GM23338 (cell line): ENCODE data around the gene GARIN1A. TPM values are rescaled to one million over a fixed set of nuclear protein-coding genes. Genes with fewer than 3 reads are reported as not detected.

Experiments
- ATAC-seq: fragments of 200-7000 bp; cut with Tn5 transposase; 3 replicates; pipeline ENCODE4 v1.9.1; 2020
- DNase-seq: peaks from one replicate; pipeline ENCODE4 v3.0.0-alpha.2; 2015; ENCODE audit warnings: low spot score
- H2AFZ ChIP-seq: fragments of 200-600 bp; sonication (generic); 2 replicates; pipeline ENCODE4 v1.8.0; 2016; ENCODE audit warnings: antibody characterized with exemption, mild to moderate bottlenecking, moderate library complexity
- H3F3A ChIP-seq: fragments of 200-600 bp; sonication (generic); replicated peaks from 2 replicates; pipeline ENCODE4 v1.8.0; 2017; ENCODE audit warnings: antibody characterized with exemption, mixed run types, low read depth
- H3K27ac ChIP-seq: fragments of 200-600 bp; sonication (generic); 2 replicates; pipeline ENCODE4 v1.6.1; 2016; ENCODE audit warnings: low read depth
- H3K27me3 ChIP-seq: fragments of 200-600 bp; sonication (generic); 2 replicates; pipeline ENCODE4 v1.8.0; 2016; ENCODE audit warnings: mild to moderate bottlenecking, mixed run types, moderate library complexity; ENCODE audit not compliant: insufficient read depth
- H3K36me3 ChIP-seq: fragments of 200-600 bp; sonication (generic); 2 replicates; pipeline ENCODE4 v1.8.0; 2016; ENCODE audit warnings: mild to moderate bottlenecking; ENCODE audit not compliant: insufficient read depth
- H3K4me1 ChIP-seq: fragments of 200-600 bp; sonication (generic); 2 replicates; pipeline ENCODE4 v1.8.0; 2016; ENCODE audit warnings: mild to moderate bottlenecking, moderate library complexity; ENCODE audit not compliant: insufficient read depth
- H3K4me2 ChIP-seq: fragments of 200-600 bp; sonication (generic); 2 replicates; pipeline ENCODE4 v1.7.1; 2017; ENCODE audit warnings: mixed run types
- H3K4me3 ChIP-seq: fragments of 200-600 bp; sonication (generic); 2 replicates; pipeline ENCODE4 v1.6.1; 2016; ENCODE audit warnings: mixed run types
- H3K79me2 ChIP-seq: fragments of 200-600 bp; sonication (generic); replicated peaks from 2 replicates; pipeline ENCODE4 v1.8.0; 2017; ENCODE audit warnings: mild to moderate bottlenecking; ENCODE audit not compliant: insufficient read depth
- H3K9me2 ChIP-seq: fragments of 200-600 bp; sonication (generic); 2 replicates; pipeline ENCODE4 v1.8.0; 2017; ENCODE audit not compliant: insufficient read depth
- H4K20me1 ChIP-seq: fragments of 200-600 bp; sonication (generic); replicated peaks from 2 replicates; pipeline ENCODE4 v1.8.0; 2017; ENCODE audit warnings: mild to moderate bottlenecking; ENCODE audit not compliant: insufficient read depth
- H3K27ac Mint-ChIP-seq: 2 replicates; pipeline ENCODE4 v1.8.0; 2020; ENCODE audit warnings: inconsistent platforms, mild to moderate bottlenecking, moderate library complexity, mixed read lengths
- H3K27me3 Mint-ChIP-seq: 3 replicates; pipeline ENCODE4 v1.8.0; 2022; ENCODE audit warnings: low read depth, mild to moderate bottlenecking, moderate library complexity, mixed read lengths, inconsistent platforms; ENCODE audit not compliant: insufficient read depth, poor library complexity
- H3K36me3 Mint-ChIP-seq: 3 replicates; pipeline ENCODE4 v1.8.0; 2021; ENCODE audit warnings: low read depth, mild to moderate bottlenecking, inconsistent platforms, moderate library complexity, mixed read lengths
- H3K4me1 Mint-ChIP-seq: 3 replicates; pipeline ENCODE4 v1.8.0; 2020; ENCODE audit warnings: mild to moderate bottlenecking, inconsistent platforms, mixed read lengths
- H3K4me3 Mint-ChIP-seq: 3 replicates; pipeline ENCODE4 v1.8.0; 2021; ENCODE audit warnings: moderate library complexity, mild to moderate bottlenecking, inconsistent platforms, mixed read lengths
- H3K9me3 Mint-ChIP-seq: 3 replicates; pipeline ENCODE4 v1.8.0; 2020; ENCODE audit warnings: moderate library complexity, mild to moderate bottlenecking, inconsistent platforms, mixed read lengths
- CREB1 ChIP-seq: fragments of 250-450 bp; sonication (Bioruptor Pico); IDR thresholded peaks from 2 replicates; pipeline ENCODE4 v1.5.0; 2020; ENCODE audit warnings: low read depth, mild to moderate bottlenecking, moderate library complexity
- EZH2phosphoT487 ChIP-seq: fragments of 200-600 bp; sonication (generic); IDR thresholded peaks from one replicate; pipeline ENCODE4 v1.8.1; 2018; ENCODE audit warnings: antibody characterized with exemption; ENCODE audit not compliant: unreplicated experiment
- NANOG ChIP-seq: IDR thresholded peaks from 2 replicates; pipeline ENCODE4 v1.6.1; 2016; ENCODE audit warnings: antibody characterized with exemption, borderline replicate concordance
- POLR2AphosphoS5 ChIP-seq: IDR thresholded peaks from 2 replicates; pipeline ENCODE4 v1.6.1; 2016; ENCODE audit warnings: antibody characterized with exemption, low read depth
- STAT1 ChIP-seq: IDR thresholded peaks from one replicate; pipeline ENCODE4 v1.6.1; 2016; ENCODE audit warnings: antibody characterized with exemption; ENCODE audit not compliant: unreplicated experiment
- ZNF331 ChIP-seq: fragments of 250-450 bp; sonication (Bioruptor Pico); IDR thresholded peaks from 2 replicates; pipeline ENCODE4 v1.5.0; 2020; ENCODE audit warnings: low read depth, mild to moderate bottlenecking, moderate library complexity
- polyA plus RNA-seq: library from polyadenylated mRNA; unstranded; fragments of >200 nt; fragmentation: Nextera tagmentation; extraction: Ambion mirVana; gene quantifications from 2 replicates; pipeline ENCODE4 v1.2.1, GENCODE V29; 2016
- total RNA-seq: library from RNA; depleted of rRNA; stranded (reverse); fragments of >200 nt; shearing (Covaris generic); gene quantifications from 2 replicates; pipeline ENCODE4 v1.2.3, GENCODE V29; 2014
- TF ChIP-seq, protein P1 (sequence below): fragments of 250-450 bp; sonication (Bioruptor Pico); IDR thresholded peaks from 2 replicates; pipeline ENCODE4 v1.5.0; 2020; ENCODE audit warnings: mild to moderate bottlenecking, moderate library complexity
- TF ChIP-seq, protein P2 (sequence below), 2 experiments: fragments of 200-600 bp in 1 of 2; sonication (generic) in 1 of 2; conservative IDR thresholded peaks; 2 replicates each; pipeline versions ENCODE4 v1.5.1 to v1.6.1; 2016 to 2017; ENCODE audit warnings: antibody characterized with exemption in 2 of 2, low read depth in 2 of 2, mild to moderate bottlenecking in 2 of 2, moderate library complexity in 1 of 2

The GARIN1A gene
- total and polyA plus RNA-seq, 2 experiments from 2014 or later, result 0.10 TPM; not detected in 1

DNA sequence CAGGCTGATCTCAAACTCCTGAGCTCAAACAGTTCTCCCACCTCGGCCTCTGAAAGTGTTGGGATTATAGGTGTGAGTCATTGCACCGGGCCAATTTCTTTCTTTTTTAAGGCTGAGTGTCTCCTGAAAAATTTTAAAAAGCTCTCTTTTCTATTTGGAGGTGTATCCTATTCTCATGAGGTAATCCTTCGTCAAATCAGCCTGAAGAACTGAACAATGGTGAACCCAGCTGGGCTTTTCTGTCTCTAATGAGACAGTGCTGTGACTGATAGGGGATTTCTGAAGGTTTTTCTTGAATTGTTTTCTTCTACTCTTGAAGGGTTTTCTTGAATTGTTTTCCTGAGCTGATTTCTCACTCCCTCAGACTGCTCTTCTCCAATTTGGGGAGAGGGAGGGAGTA, 36.1 kb downstream of the GARIN1A start (continued):
- TF ChIP-seq, protein P1, sequence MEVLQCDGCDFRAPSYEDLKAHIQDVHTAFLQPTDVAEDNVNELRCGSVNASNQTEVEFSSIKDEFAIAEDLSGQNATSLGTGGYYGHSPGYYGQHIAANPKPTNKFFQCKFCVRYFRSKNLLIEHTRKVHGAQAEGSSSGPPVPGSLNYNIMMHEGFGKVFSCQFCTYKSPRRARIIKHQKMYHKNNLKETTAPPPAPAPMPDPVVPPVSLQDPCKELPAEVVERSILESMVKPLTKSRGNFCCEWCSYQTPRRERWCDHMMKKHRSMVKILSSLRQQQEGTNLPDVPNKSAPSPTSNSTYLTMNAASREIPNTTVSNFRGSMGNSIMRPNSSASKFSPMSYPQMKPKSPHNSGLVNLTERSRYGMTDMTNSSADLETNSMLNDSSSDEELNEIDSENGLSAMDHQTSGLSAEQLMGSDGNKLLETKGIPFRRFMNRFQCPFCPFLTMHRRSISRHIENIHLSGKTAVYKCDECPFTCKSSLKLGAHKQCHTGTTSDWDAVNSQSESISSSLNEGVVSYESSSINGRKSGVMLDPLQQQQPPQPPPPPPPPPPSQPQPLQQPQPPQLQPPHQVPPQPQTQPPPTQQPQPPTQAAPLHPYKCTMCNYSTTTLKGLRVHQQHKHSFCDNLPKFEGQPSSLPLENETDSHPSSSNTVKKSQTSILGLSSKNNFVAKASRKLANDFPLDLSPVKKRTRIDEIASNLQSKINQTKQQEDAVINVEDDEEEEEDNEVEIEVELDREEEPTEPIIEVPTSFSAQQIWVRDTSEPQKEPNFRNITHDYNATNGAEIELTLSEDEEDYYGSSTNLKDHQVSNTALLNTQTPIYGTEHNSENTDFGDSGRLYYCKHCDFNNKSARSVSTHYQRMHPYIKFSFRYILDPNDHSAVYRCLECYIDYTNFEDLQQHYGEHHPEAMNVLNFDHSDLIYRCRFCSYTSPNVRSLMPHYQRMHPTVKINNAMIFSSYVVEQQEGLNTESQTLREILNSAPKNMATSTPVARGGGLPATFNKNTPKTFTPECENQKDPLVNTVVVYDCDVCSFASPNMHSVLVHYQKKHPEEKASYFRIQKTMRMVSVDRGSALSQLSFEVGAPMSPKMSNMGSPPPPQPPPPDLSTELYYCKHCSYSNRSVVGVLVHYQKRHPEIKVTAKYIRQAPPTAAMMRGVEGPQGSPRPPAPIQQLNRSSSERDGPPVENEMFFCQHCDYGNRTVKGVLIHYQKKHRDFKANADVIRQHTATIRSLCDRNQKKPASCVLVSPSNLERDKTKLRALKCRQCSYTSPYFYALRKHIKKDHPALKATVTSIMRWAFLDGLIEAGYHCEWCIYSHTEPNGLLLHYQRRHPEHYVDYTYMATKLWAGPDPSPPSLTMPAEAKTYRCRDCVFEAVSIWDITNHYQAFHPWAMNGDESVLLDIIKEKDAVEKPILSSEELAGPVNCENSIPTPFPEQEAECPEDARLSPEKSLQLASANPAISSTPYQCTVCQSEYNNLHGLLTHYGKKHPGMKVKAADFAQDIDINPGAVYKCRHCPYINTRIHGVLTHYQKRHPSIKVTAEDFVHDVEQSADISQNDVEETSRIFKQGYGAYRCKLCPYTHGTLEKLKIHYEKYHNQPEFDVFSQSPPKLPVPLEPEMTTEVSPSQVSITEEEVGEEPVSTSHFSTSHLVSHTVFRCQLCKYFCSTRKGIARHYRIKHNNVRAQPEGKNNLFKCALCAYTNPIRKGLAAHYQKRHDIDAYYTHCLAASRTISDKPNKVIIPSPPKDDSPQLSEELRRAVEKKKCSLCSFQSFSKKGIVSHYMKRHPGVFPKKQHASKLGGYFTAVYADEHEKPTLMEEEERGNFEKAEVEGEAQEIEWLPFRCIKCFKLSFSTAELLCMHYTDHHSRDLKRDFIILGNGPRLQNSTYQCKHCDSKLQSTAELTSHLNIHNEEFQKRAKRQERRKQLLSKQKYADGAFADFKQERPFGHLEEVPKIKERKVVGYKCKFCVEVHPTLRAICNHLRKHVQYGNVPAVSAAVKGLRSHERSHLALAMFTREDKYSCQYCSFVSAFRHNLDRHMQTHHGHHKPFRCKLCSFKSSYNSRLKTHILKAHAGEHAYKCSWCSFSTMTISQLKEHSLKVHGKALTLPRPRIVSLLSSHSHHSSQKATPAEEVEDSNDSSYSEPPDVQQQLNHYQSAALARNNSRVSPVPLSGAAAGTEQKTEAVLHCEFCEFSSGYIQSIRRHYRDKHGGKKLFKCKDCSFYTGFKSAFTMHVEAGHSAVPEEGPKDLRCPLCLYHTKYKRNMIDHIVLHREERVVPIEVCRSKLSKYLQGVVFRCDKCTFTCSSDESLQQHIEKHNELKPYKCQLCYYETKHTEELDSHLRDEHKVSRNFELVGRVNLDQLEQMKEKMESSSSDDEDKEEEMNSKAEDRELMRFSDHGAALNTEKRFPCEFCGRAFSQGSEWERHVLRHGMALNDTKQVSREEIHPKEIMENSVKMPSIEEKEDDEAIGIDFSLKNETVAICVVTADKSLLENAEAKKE (CRISPR knock-in tag), result no peak
- TF ChIP-seq STAT1, result no peak
- TF ChIP-seq NANOG, result no peak

DNA sequence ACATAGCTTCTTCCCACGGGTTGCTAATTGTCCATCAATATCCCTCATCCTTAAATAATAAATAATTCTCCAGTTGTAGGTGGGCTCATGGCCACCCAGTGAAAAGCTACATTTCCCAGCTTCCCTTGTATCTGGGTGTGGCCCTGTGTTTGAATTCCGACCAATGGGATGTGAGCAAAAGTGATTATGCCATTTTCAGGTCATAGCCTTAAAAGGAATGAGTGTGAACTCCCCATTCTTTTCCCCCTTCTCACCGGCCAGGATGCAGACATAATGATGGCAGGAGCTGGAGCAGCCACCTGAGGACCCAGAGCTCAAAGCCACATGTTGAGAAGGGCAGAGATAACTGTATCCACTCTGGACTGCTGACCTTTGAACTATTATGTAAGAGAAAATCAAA, 36.7 kb downstream of the GARIN1A start:
- Histone ChIP-seq H3K36me3 (no peaks in the 10 kb centered on the region), H3K4me2 (peak overlapping the region; percentile 29; the same call in 1 of the 2 replicates), H3F3A (no peaks in the 10 kb centered on the region), H3K4me1 (peaks cover 11% of the 10 kb centered on the region; the same call in 1 of the 2 replicates), H3K79me2 (no peaks in the 10 kb centered on the region), H3K27me3 (no peaks in the 10 kb centered on the region), H3K27ac (no peak overlapping the region), H3K4me3 (no peak overlapping the region), H3K9me2 (no peaks in the 10 kb centered on the region), H2AFZ (no peak overlapping the region), H4K20me1 (no peaks in the 10 kb centered on the region)
- Mint-ChIP-seq H3K36me3 (no peaks in the 10 kb centered on the region), H3K4me3 (no peak overlapping the region), H3K27me3 (no peaks in the 10 kb centered on the region), H3K9me3 (no peaks in the 10 kb centered on the region), H3K27ac (no peak overlapping the region), H3K4me1 (peaks cover 9% of the 10 kb centered on the region)
- ATAC-seq (peak; percentile 76), DNase-seq (peak; percentile 39)
- TF ChIP-seq, protein P1 (CRISPR knock-in tag), result no peak
- TF ChIP-seq POLR2AphosphoS5, result no peak
- TF ChIP-seq, protein P2, sequence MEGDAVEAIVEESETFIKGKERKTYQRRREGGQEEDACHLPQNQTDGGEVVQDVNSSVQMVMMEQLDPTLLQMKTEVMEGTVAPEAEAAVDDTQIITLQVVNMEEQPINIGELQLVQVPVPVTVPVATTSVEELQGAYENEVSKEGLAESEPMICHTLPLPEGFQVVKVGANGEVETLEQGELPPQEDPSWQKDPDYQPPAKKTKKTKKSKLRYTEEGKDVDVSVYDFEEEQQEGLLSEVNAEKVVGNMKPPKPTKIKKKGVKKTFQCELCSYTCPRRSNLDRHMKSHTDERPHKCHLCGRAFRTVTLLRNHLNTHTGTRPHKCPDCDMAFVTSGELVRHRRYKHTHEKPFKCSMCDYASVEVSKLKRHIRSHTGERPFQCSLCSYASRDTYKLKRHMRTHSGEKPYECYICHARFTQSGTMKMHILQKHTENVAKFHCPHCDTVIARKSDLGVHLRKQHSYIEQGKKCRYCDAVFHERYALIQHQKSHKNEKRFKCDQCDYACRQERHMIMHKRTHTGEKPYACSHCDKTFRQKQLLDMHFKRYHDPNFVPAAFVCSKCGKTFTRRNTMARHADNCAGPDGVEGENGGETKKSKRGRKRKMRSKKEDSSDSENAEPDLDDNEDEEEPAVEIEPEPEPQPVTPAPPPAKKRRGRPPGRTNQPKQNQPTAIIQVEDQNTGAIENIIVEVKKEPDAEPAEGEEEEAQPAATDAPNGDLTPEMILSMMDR (conservative IDR thresholded peaks at IDR 0.05; ENCODE audit: low read depth in 2 of 2), result no peak
- TF ChIP-seq STAT1, result no peak
- no peak for TF ChIP-seq NANOG
- no peak for TF ChIP-seq CREB1
- TF ChIP-seq ZNF331 (CRISPR knock-in tag), result no peak
- TF ChIP-seq EZH2phosphoT487, result no peak
